Smooth muscle cell (in vitro differentiated cells): ENCODE results near the gene IL22. TPM values are rescaled to one million over a fixed set of nuclear protein-coding genes. Genes with fewer than 3 reads are reported as not detected.

Experiments used
- DNase-seq: peaks from one replicate; lab custom pipeline; 2025; ENCODE audit not compliant: unreplicated experiment; lab: John Stamatoyannopoulos, UW
- H2AFZ ChIP-seq: fragments of 200-600 bp; sonication (generic); 2 replicates; pipeline ENCODE4 v1.6.0; 2016; ENCODE audit warnings: antibody characterized with exemption, low read depth, mild to moderate bottlenecking
- H3F3A ChIP-seq: fragments of 200-600 bp; sonication (generic); 2 replicates; pipeline ENCODE4 v1.6.0; 2017; ENCODE audit warnings: antibody characterized with exemption, low read depth
- H3K27ac ChIP-seq: fragments of 200-600 bp; sonication (generic); 2 replicates; pipeline ENCODE4 v1.5.1; 2016; ENCODE audit warnings: low read depth, mild to moderate bottlenecking
- H3K27me3 ChIP-seq: fragments of 200-600 bp; sonication (generic); 2 replicates; pipeline ENCODE4 v1.6.1; 2016; ENCODE audit warnings: low read depth, mild to moderate bottlenecking
- H3K36me3 ChIP-seq: fragments of 200-600 bp; sonication (generic); 2 replicates; pipeline ENCODE4 v1.5.1; 2016; ENCODE audit warnings: low read depth
- H3K4me1 ChIP-seq: fragments of 200-600 bp; sonication (generic); 2 replicates; pipeline ENCODE4 v1.5.1; 2016; ENCODE audit warnings: low read depth
- H3K4me2 ChIP-seq: fragments of 200-600 bp; sonication (generic); 2 replicates; pipeline ENCODE4 v1.6.0; 2016; ENCODE audit warnings: mild to moderate bottlenecking
- H3K4me3 ChIP-seq: fragments of 200-600 bp; sonication (generic); 2 replicates; pipeline ENCODE4 v1.5.1; 2016; ENCODE audit warnings: mild to moderate bottlenecking
- H3K79me2 ChIP-seq: fragments of 200-600 bp; sonication (generic); 2 replicates; pipeline ENCODE4 v1.6.0; 2016; ENCODE audit warnings: low read depth, mild to moderate bottlenecking
- H3K9ac ChIP-seq: fragments of 200-600 bp; sonication (generic); 2 replicates; pipeline ENCODE4 v1.6.0; 2016; ENCODE audit warnings: low read depth
- H3K9me3 ChIP-seq: fragments of 200-600 bp; sonication (generic); replicated peaks from 2 replicates; pipeline ENCODE4 v1.5.1; 2016; ENCODE audit warnings: low read depth
- H4K20me1 ChIP-seq: fragments of 200-600 bp; sonication (generic); 2 replicates; pipeline ENCODE4 v1.6.0; 2016; ENCODE audit warnings: low read depth
- WGBS: methylation state at CpG from one replicate; pipeline ENCODE4 v1.1.7; 2016; ENCODE audit warnings: low lambda C conversion rate; 5-methylcytosine and 5-hydroxymethylcytosine counted together
- polyA plus RNA-seq: library from polyadenylated mRNA; unstranded; fragments of >200 nt; fragmentation: Nextera tagmentation; extraction: Ambion mirVana; gene quantifications from 2 replicates; pipeline ENCODE4 v1.2.1, GENCODE V29; 2016
- total RNA-seq: library from RNA; depleted of rRNA; stranded (reverse); fragments of >200 nt; gene quantifications from 2 replicates; pipeline ENCODE4 v1.2.3, GENCODE V29; 2014
- TF ChIP-seq, protein P1 (sequence below): fragments of 200-600 bp; sonication (generic); IDR thresholded peaks from 2 replicates; pipeline ENCODE4 v1.5.1; 2017; ENCODE audit warnings: borderline replicate concordance, mild to moderate bottlenecking, antibody characterized with exemption; ENCODE audit not compliant: insufficient read depth, poor library complexity, severe bottlenecking

Gene IL22, protein sequence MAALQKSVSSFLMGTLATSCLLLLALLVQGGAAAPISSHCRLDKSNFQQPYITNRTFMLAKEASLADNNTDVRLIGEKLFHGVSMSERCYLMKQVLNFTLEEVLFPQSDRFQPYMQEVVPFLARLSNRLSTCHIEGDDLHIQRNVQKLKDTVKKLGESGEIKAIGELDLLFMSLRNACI
- total RNA-seq (not detected in 2 replicates), polyA plus RNA-seq (not detected in 2 replicates)

DNA sequence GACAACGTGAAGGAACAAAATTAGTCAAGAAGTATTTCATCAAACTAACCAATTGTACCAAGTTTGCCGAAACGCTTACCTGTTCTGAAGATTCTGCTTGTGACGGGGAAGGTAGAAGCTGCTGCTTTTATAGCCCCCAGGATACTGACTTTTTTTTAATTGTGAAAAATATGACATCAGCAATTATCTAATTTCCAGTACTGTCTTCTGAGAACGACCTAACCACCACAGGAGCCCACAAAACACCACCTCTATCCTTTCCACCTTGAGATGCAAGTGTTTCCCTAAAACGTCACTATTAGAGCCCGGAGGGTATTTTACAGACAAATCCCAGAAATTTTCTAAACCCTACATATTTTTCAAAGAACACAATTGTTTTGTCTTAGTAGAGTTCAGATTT lies at the start of gene IL22:
IL22 (minus strand) TSS at position 101 of the 400 bp plus-strand sequence. CDS start 156 bp downstream, outside the sequence.
- Histone ChIP-seq H2AFZ (no peak within 1 kb of the TSS), H3K36me3 (no peaks in the 10 kb centered on the region), H3K27me3 (no peaks in the 10 kb centered on the region), H3K9ac (no peak within 1 kb of the TSS), H3K4me2 (no peak within 1 kb of the TSS), H3K4me3 (no peak within 1 kb of the TSS), H3K9me3 (no peaks in the 10 kb centered on the region), H3K27ac (no peak within 1 kb of the TSS), H3K79me2 (no peaks in the 10 kb centered on the region), H3K4me1 (peaks cover 12% of the 10 kb centered on the region), H4K20me1 (no peaks in the 10 kb centered on the region), H3F3A (no peaks in the 10 kb centered on the region)
- WGBS: 93% methylated on average over 7 of the region's 7 CpGs
- no peak for DNase-seq
- TF ChIP-seq, protein P1, sequence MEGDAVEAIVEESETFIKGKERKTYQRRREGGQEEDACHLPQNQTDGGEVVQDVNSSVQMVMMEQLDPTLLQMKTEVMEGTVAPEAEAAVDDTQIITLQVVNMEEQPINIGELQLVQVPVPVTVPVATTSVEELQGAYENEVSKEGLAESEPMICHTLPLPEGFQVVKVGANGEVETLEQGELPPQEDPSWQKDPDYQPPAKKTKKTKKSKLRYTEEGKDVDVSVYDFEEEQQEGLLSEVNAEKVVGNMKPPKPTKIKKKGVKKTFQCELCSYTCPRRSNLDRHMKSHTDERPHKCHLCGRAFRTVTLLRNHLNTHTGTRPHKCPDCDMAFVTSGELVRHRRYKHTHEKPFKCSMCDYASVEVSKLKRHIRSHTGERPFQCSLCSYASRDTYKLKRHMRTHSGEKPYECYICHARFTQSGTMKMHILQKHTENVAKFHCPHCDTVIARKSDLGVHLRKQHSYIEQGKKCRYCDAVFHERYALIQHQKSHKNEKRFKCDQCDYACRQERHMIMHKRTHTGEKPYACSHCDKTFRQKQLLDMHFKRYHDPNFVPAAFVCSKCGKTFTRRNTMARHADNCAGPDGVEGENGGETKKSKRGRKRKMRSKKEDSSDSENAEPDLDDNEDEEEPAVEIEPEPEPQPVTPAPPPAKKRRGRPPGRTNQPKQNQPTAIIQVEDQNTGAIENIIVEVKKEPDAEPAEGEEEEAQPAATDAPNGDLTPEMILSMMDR: no peak

DNA sequence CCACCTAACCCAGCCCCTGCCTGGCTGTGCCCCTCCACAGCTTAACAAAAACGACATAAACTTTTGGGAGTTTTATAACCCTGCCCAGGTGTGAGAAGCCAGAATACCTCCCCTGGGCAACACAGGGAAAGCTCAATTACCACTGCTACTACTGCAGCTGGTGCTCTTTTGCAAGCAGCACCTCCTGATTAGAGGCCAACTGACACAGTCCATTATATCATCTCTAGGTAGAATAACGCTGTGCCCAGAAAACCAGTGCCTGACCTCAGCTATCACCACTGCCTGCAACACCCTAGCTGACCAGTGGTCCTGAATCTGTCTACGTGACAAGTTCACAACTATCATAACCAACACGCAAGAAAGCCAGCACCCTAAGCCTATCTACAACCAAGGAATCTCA lies 44.5 kb upstream of the IL22 start:
- no peak overlapping the region for H3K27ac ChIP-seq
- no peaks in the 10 kb centered on the region for H4K20me1 ChIP-seq
- H3K4me1 ChIP-seq: no peaks in the 10 kb centered on the region
- no peak overlapping the region for H3K4me2 ChIP-seq
- no peak overlapping the region for H3K9ac ChIP-seq
- H3K36me3 ChIP-seq: no peaks in the 10 kb centered on the region
- H3K79me2 ChIP-seq: no peaks in the 10 kb centered on the region
- H3K27me3 ChIP-seq: no peaks in the 10 kb centered on the region
- WGBS: 92% methylated on average over 4 of the region's 4 CpGs
- TF ChIP-seq, protein P1: no peak
- H3F3A ChIP-seq: no peaks in the 10 kb centered on the region
- no peak overlapping the region for H3K4me3 ChIP-seq
- H3K9me3 ChIP-seq: peaks cover 5% of the 10 kb centered on the region
- no peak for DNase-seq
- no peak overlapping the region for H2AFZ ChIP-seq

DNA sequence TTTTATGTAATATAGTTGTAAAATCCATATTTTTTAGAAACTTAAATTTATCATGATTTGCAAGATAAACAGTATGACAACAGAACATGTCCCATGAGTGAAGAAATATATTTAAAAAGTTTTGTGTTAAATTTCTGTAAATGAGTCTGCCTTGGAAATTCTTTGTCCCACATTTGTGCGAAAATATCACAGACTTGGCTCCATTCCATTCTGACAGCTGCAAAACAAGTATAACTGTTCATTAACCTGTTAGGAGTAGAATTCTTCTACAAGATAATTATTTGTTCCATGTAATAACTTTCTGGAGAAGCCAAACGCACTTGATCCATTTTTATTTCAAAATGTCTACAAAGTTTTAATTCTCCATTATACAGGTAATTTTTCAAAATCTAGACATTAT lies 40.8 kb upstream of the IL22 start:
- WGBS: 91% methylated on average over 2 of the region's 2 CpGs
- Histone ChIP-seq H3K9me3 (no peaks in the 10 kb centered on the region), H3K4me2 (no peak overlapping the region), H3K79me2 (no peaks in the 10 kb centered on the region), H3K27ac (no peak overlapping the region), H3K36me3 (no peaks in the 10 kb centered on the region), H3K9ac (no peak overlapping the region), H2AFZ (no peak overlapping the region), H3K4me3 (no peak overlapping the region), H3F3A (no peaks in the 10 kb centered on the region), H3K27me3 (no peaks in the 10 kb centered on the region), H4K20me1 (no peaks in the 10 kb centered on the region), H3K4me1 (no peaks in the 10 kb centered on the region)
- TF ChIP-seq, protein P1: no peak
- no peak for DNase-seq

DNA sequence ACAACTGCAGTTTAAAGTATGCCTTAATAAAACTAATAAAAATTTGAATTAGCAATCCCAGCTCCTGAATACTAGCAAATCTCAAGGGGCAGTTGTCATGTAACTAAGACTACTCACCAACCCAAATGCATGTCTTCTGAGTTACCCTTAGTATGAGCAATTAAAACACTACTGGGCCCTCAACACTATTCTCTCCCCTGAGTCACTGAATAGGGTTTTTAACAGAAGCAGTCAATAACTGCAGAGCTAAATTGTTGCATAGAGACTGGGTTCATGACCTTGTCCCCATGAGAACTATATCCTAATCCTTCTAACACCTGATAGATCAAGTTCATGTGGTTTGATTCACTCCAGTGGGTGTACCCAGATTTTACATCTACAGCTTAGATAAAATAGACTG lies 39.9 kb upstream of the IL22 start:
- Histone ChIP-seq H2AFZ (no peak overlapping the region), H3K9ac (no peak overlapping the region), H3K4me2 (no peak overlapping the region), H3K9me3 (no peaks in the 10 kb centered on the region), H3K27ac (no peak overlapping the region), H3F3A (no peaks in the 10 kb centered on the region), H3K27me3 (no peaks in the 10 kb centered on the region), H3K36me3 (no peaks in the 10 kb centered on the region), H4K20me1 (no peaks in the 10 kb centered on the region), H3K4me1 (no peaks in the 10 kb centered on the region), H3K79me2 (no peaks in the 10 kb centered on the region), H3K4me3 (no peak overlapping the region)
- TF ChIP-seq, protein P1: no peak
- no peak for DNase-seq
